Mucosa of rectum (tissue), 2 donors: Measurements from ENCODE around the gene NOP53.
"Not testable (repeated sequence)": the region's sequence is repeated elsewhere in the genome, so short reads cannot be mapped to it uniquely, and the experiment has no call there.

ENCODE experiments used
- H3K27ac ChIP-seq, 2 donors: one replicate each; pipeline ENCODE4 v1.7.0; 2013; ENCODE audit warnings: inconsistent platforms in 2 of 2, low read depth in 2 of 2, low read length in 2 of 2
- H3K27me3 ChIP-seq, 2 donors: one replicate each; pipeline ENCODE4 v1.7.0; 2013; ENCODE audit warnings: low read length in 2 of 2; ENCODE audit not compliant: control insufficient read depth in 2 of 2, insufficient read depth in 2 of 2
- H3K36me3 ChIP-seq, 2 donors: one replicate each; pipeline ENCODE4 v1.7.0; 2013; ENCODE audit warnings: low read length in 2 of 2; ENCODE audit not compliant: control insufficient read depth in 2 of 2, insufficient read depth in 2 of 2
- H3K4me1 ChIP-seq, 2 donors: one replicate each; pipeline ENCODE4 v1.7.0; 2013; ENCODE audit warnings: low read length in 2 of 2, mild to moderate bottlenecking in 1 of 2; ENCODE audit not compliant: control insufficient read depth in 2 of 2, insufficient read depth in 2 of 2
- H3K4me3 ChIP-seq, 2 donors: one replicate each; pipeline ENCODE4 v1.7.0; 2013; ENCODE audit warnings: low read length in 2 of 2
- H3K9ac ChIP-seq, 2 donors: one replicate each; pipeline ENCODE4 v1.7.0; 2013; ENCODE audit warnings: low read length in 2 of 2, low read depth in 1 of 2, mild to moderate bottlenecking in 1 of 2
- H3K9me3 ChIP-seq, 2 donors: one replicate each; pipeline ENCODE4 v1.7.0; 2013; ENCODE audit warnings: low read length in 2 of 2; ENCODE audit not compliant: control insufficient read depth in 2 of 2
- donor health status: healthy.
- donor health status: Normal muscosa, but diverticular disease.

Gene NOP53

DNA sequence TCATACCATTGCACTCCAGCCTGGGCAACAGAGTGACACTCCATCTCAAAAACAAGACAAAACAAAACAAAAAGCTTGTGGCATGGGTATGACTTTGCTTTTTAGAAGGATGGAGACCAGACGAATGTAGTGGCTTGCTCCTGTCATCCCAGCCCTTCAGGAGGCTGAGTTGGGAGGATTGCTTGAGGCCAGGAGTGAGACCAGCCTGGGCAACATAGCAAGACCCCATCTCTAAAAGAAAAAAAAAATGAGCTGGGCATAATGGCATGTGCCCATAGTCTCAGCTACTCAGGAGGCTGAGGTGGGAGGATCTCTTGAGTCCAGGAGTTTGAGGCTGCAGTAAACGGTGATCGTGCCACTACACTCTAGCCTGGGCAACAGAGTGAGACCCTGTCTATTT lies 16.8 kb downstream of the NOP53 start:
- Histone ChIP-seq H3K27ac (no peak overlapping the region), H3K36me3 (peaks cover 9 to 10% of the 10 kb centered on the region in 2 donors), H3K27me3 (no peaks in the 10 kb centered on the region), H3K4me1 (peaks cover 13 to 20% of the 10 kb centered on the region in 2 donors), H3K4me3 (no peak overlapping the region), H3K9me3 (no peaks in the 10 kb centered on the region), H3K9ac (no peak overlapping the region)

DNA sequence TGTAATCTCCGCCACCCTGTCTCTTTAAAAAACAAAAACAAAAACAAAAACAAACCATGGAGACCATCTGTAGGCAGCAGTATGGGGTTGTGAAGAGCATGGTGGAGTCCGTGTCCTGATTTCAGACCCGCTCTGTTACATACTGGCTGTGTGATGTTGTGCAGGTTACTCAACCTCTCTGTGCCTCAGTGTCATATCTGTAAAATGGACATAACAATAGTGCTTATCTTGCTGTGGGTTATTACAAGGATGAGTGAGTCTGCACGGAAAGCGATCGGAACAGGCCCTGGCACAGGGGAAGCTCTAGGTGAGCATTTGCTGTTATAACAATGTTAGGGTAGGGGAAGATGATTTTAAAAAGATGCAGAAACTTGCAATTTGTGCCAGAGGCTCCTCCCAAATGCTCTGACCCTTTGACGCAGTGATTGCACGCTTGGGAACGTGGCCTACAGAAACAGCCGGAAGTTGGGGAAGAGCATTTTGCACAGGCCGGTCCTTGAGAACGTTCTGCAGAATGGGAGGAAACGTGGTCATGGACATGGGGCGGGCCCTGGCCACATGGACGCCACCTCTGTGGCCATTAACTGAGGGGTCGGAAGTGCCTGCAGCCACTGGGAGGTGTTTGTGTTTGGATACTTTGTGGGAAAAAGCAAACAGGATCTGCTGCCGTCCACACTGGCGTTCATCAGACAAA lies 17.4 kb downstream of the NOP53 start:
- peaks cover 5% of the 10 kb centered on the region in 2 donors for H3K36me3 ChIP-seq
- H3K9ac ChIP-seq = no peak overlapping the region
- peaks cover 9 to 14% of the 10 kb centered on the region in 2 donors for H3K4me1 ChIP-seq
- H3K27ac ChIP-seq = no peak overlapping the region
- H3K4me3 ChIP-seq = no peak overlapping the region
- no peaks in the 10 kb centered on the region for H3K9me3 ChIP-seq
- no peaks in the 10 kb centered on the region for H3K27me3 ChIP-seq

DNA sequence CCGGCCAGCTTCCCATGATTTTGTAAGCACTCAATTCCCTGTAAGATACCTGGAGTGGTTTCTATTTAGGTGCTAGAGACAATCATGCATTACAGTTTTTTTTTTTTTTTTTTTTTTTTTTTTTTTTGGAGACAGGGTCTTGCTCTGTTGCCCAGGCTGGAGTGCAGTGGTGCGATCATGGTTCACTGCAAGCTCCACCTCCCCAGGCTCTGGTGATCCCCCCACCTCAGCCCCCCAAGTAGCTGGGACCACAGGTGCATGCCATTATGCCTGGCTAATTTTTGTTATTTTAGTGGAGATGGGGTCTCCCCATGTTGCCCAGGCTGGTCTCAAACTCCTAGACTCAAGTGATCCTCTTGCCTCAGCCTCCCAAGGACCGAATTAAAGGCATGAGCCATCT lies 19.4 kb downstream of the NOP53 start:
- H3K9ac ChIP-seq, H3K4me3 ChIP-seq, H3K27me3 ChIP-seq, H3K36me3 ChIP-seq, H3K27ac ChIP-seq, H3K9me3 ChIP-seq, H3K4me1 ChIP-seq: not testable (repeated sequence)

DNA sequence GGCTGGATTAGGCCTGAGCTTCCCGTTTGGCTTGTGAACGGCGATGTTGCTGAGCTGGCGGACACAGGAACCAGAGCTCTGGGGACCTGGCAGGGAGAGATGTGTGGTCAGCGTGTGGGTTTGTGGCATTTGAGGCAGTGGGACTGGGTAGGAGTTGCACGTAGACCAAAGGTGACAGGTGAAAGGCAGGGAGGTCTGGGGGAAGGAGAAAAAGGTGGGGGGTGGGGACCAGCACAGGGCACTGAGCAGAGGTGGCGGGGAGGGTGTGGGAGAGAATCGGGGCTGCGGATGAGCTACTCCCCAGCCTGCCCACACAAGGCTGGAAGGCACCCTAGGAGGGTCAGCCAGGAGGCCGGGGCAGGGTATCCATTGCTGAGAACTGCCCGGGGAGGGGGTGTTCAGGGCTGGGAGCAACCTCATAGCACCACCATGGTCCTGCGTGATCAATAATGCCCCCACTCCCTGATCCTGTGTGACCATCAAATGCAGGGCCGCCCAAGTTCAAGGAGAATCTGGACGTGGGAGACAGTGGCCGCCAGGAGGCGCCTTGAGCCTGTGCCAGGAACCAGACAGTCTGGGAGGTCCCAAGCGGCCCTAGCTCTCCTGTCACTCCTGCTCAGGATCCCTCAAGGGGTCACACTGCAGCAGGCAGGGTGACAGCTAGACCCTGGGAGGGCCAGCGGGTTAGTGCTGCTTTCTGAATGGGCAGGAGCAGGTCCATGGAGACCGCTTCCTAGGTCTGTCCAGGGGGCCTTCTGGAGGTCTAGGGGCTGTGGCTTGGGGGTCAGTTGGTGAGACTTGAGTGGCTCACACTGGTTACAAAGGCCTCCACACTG lies 20.4 kb downstream of the NOP53 start:
- no peak overlapping the region for H3K27ac ChIP-seq

DNA sequence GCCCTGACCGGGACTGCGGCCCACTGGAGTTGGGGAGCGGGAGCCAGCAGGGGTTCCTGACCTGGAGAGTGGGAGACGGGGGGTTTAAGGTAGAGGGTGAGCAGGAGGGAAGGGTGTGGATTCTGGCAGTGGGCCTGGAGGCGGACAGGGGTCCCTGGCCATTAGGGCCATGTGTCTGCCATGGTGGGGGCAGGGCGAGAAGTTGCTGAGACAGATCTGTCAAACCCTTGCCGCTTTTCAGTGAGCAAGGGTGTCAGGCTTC lies 20.9 kb downstream of the NOP53 start:
- H3K4me3 ChIP-seq = no peak overlapping the region
- H3K4me1 ChIP-seq = no peaks in the 10 kb centered on the region
- H3K36me3 ChIP-seq = no peaks in the 10 kb centered on the region
- H3K27me3 ChIP-seq = no peaks in the 10 kb centered on the region
- no peak overlapping the region for H3K27ac ChIP-seq
- H3K9me3 ChIP-seq = no peaks in the 10 kb centered on the region
- no peak overlapping the region for H3K9ac ChIP-seq

More for the DNA sequence above, 20.4 kb downstream of the NOP53 start:
- Histone ChIP-seq H3K9me3 (no peaks in the 10 kb centered on the region), H3K4me1 (no peaks in the 10 kb centered on the region), H3K9ac (no peak overlapping the region), H3K27me3 (no peaks in the 10 kb centered on the region), H3K36me3 (no peaks in the 10 kb centered on the region), H3K4me3 (no peak overlapping the region)

DNA sequence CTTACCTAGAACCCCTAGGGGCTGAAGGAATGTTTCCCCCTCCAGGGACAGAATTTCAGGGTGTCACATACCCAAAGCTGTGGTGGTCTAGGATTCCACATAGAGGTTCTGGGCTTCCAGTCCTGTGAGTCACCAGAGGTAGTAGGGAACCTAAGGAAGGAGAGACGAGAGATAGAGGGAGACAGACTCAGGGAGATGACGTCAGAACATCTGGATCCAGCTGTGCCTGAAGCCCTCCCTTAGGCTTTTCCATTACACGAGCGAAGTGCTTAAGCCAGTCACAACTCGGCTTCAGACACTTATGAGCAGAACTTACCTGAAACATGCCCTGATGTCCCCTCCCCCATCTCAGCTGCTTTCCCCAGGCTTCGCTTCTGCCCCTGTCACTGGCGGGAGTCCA lies 21.3 kb downstream of the NOP53 start:
- Histone ChIP-seq H3K9ac (no peak overlapping the region), H3K9me3 (no peaks in the 10 kb centered on the region), H3K4me1 (no peaks in the 10 kb centered on the region), H3K27ac (no peak overlapping the region), H3K27me3 (no peaks in the 10 kb centered on the region), H3K4me3 (no peak overlapping the region), H3K36me3 (no peaks in the 10 kb centered on the region)

DNA sequence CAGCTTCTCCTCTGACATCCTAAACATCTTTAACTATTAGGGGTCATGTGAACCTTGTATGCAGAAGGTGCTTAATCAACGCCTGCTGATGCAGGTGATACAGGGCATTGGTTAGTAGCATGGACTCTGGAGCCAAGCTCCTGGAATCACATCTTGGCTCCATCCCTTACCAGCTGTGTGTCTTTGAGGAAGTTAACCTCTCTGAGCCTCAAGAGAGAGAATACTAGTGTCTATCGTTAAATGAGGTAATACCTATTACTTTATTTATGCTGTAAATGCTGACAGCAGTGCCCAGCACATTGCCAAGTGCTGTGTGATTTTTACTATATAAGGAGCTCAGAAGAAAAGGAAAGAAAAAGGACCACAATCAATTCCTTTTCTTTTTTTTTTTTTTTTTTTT lies 22.0 kb downstream of the NOP53 start:
- Histone ChIP-seq H3K4me1 (no peaks in the 10 kb centered on the region), H3K27ac (no peak overlapping the region), H3K27me3 (no peaks in the 10 kb centered on the region), H3K9ac (no peak overlapping the region), H3K36me3 (no peaks in the 10 kb centered on the region), H3K4me3 (no peak overlapping the region), H3K9me3 (no peaks in the 10 kb centered on the region)

DNA sequence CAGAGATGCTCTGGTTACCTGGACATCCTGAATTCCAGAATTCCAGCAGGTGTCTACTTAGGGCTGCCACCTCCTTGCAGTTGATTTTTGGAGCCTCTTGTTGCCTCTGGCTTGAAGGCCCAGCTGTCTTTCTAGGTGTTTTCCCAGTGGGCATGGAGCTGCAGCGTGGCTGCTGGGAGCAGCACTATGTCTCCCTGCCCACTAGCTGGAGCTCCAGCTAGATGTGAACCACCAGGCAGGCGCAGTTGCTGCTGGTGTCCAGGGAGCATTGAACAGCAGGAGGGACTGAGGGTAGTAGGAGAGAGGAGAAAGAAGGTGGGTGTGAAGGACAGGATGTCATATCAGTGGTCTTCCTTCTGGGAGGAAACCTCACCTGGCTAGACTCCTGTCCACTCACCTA lies 23.3 kb downstream of the NOP53 start:
- no peaks in the 10 kb centered on the region for H3K27me3 ChIP-seq
- H3K36me3 ChIP-seq = no peaks in the 10 kb centered on the region
- no peak overlapping the region for H3K9ac ChIP-seq
- no peak overlapping the region for H3K27ac ChIP-seq
- H3K4me1 ChIP-seq = no peaks in the 10 kb centered on the region
- H3K9me3 ChIP-seq = no peaks in the 10 kb centered on the region
- H3K4me3 ChIP-seq = no peak overlapping the region

DNA sequence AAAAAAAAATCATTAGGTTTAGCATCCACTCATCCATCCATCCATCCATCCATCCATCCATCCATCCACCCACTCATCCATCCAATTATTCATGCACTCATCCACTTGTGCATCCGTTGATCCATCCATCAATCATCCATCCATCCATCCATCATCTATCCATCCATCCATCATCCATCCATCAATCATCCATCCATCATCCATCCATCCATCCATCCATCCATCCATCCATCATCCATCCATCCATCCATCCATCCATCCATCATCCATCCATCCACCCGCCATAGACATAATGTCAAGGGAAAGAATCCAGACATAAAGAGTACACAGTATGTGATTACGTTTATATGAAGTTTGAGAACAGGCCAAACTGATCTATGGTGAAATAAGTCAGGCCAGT lies 24.2 kb downstream of the NOP53 start:
- H3K27ac ChIP-seq = no peak overlapping the region
- no peaks in the 10 kb centered on the region for H3K27me3 ChIP-seq
- H3K36me3 ChIP-seq = no peaks in the 10 kb centered on the region
- H3K4me1 ChIP-seq = no peaks in the 10 kb centered on the region
- H3K4me3 ChIP-seq = no peak overlapping the region
- H3K9ac ChIP-seq = no peak overlapping the region
- H3K9me3 ChIP-seq = no peaks in the 10 kb centered on the region

DNA sequence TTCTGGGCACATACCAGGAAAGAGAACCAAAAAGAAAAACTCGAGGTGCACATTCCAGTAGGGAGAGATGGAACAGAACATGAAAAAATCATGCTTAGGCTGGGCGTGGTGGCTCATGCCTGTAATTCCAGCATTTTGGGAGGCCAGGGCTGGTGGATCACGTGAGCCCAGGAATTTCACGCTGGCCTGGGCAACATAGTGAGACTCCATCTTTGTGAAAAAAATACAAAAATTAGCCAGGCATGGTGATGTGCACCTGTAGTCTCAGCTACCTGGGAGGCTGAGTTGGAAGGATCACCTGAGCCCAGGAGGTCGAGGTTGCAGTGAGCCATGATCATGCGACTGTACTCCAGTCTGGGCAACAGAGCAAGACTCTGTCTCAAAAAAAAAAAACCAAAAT lies 25.9 kb downstream of the NOP53 start:
- H3K27me3 ChIP-seq, H3K4me3 ChIP-seq, H3K4me1 ChIP-seq, H3K9ac ChIP-seq, H3K27ac ChIP-seq, H3K9me3 ChIP-seq, H3K36me3 ChIP-seq: not testable (repeated sequence)
